HCT116 (cell line): ENCODE results near the gene UPK3A. TPM values are rescaled to one million over a fixed set of nuclear protein-coding genes. Genes with fewer than 3 reads are reported as not detected.

Source experiments
- ATAC-seq: fragments of 200-7000 bp; cut with Tn5 transposase; 2 replicates; pipeline ENCODE4 v1.9.1; 2020; ENCODE audit warnings: mild to moderate bottlenecking, moderate library complexity
- BruUV-seq: library from RNA; stranded (reverse); fragments of 400-500 nt; replicated peaks from 2 replicates; lab custom pipeline; 2021; lab: Mats Ljungman, UMichigan
- CTCF ChIA-PET: fragments of 300-600 bp; sonication (Branson Sonifier 250); formaldehyde crosslinking; loops from one replicate; lab custom pipeline; 2021; ENCODE audit warnings: antibody characterized with exemption; lab: Charles Lee
- POLR2A ChIA-PET: fragments of 300-600, 350-600 bp; sonication (Branson Sonifier 250); formaldehyde crosslinking; loops from one replicate; lab custom pipeline; 2021; ENCODE audit warnings: antibody characterized with exemption; lab: Charles Lee
- RAD21 ChIA-PET, 2 experiments: fragments of 300-600 bp; sonication (Branson Sonifier 250); formaldehyde crosslinking; loops; one replicate each; lab custom pipeline; 2023; ENCODE audit warnings: low total read pairs in 2 of 2; ENCODE audit not compliant: uncharacterized antibody in 2 of 2, unreplicated experiment in 2 of 2, low non-redundant PET in 1 of 2; lab: Charles Lee
- DNase-seq: peaks from one replicate; pipeline ENCODE4 v3.0.0-alpha.2; 2010; ENCODE audit warnings: low read depth, low spot score
- H2AFZ ChIP-seq: fragments of 200-600 bp; shearing (Covaris generic), sonication (generic); 2 replicates; pipeline ENCODE4 v1.6.1; 2017; ENCODE audit warnings: low read depth, mixed run types, mixed read lengths, antibody characterized with exemption, low read length; ENCODE audit not compliant: poor library complexity, severe bottlenecking
- H3K27ac ChIP-seq: 2 replicates; pipeline ENCODE4 v1.5.1; 2012; ENCODE audit warnings: low read depth, low read length
- H3K27me3 ChIP-seq: fragments of 200-600 bp; sonication (generic); 2 replicates; pipeline ENCODE4 v1.6.1; 2016; ENCODE audit warnings: mixed run types, low read length, mixed read lengths; ENCODE audit not compliant: insufficient read depth
- H3K36me3 ChIP-seq, 2 experiments: fragments of 200-500 bp in 1 of 2; fragments of 200-600 bp in 1 of 2; sonication (Bioruptor generic) in 1 of 2; sonication (generic) in 1 of 2; 2 replicates each; pipeline versions ENCODE4 v1.5.1 to v1.6.1; 2014 to 2016; ENCODE audit warnings: low read length in 2 of 2, inconsistent platforms in 1 of 2, mixed read lengths in 1 of 2, mixed run types in 1 of 2; ENCODE audit not compliant: insufficient read depth in 2 of 2, control insufficient read depth in 1 of 2
- H3K4me1 ChIP-seq, 2 experiments: fragments of 200-600 bp in 1 of 2; sonication (generic) in 1 of 2; 2 replicates each; pipeline versions ENCODE4 v1.5.1 to v1.6.1; 2012 to 2017; ENCODE audit warnings: low read length in 2 of 2, inconsistent platforms in 1 of 2, mild to moderate bottlenecking in 1 of 2, mixed read lengths in 1 of 2, mixed run types in 1 of 2, moderate library complexity in 1 of 2; ENCODE audit not compliant: insufficient read depth in 2 of 2, control insufficient read depth in 1 of 2
- H3K4me2 ChIP-seq: fragments of 200-600 bp; sonication (generic); 2 replicates; pipeline ENCODE4 v1.6.1; 2017; ENCODE audit warnings: mixed run types, low read length, mixed read lengths
- H3K4me3 ChIP-seq, 2 experiments: fragments of 200-600 bp in 1 of 2; sonication (generic) in 1 of 2; replicated peaks in 1 of 2; 2 replicates each; pipeline ENCODE4 v1.5.1; 2011 to 2016; ENCODE audit warnings: low read length in 2 of 2, control low read depth in 1 of 2, low read depth in 1 of 2, mild to moderate bottlenecking in 1 of 2, mixed read lengths in 1 of 2, mixed run types in 1 of 2
- H3K79me2 ChIP-seq: fragments of 200-600 bp; sonication (generic); 2 replicates; pipeline ENCODE4 v1.6.1; 2017; ENCODE audit warnings: mild to moderate bottlenecking, mixed run types, low read length, moderate library complexity, mixed read lengths; ENCODE audit not compliant: insufficient read depth
- H3K9ac ChIP-seq: fragments of 200-600 bp; sonication (generic); 2 replicates; pipeline ENCODE4 v1.6.1; 2016; ENCODE audit warnings: low read length, mixed read lengths
- H3K9me2 ChIP-seq: fragments of 200-600 bp; sonication (generic), shearing (Covaris generic); 2 replicates; pipeline ENCODE4 v1.6.1; 2017; ENCODE audit warnings: mixed run types, mild to moderate bottlenecking, moderate library complexity; ENCODE audit not compliant: insufficient read depth
- H3K9me3 ChIP-seq, 2 experiments: fragments of 200-500 bp in 1 of 2; fragments of 200-600 bp in 1 of 2; sonication (Bioruptor generic) in 1 of 2; sonication (generic) in 1 of 2; 2 replicates each; pipeline ENCODE4 v1.6.1; 2014 to 2017; ENCODE audit warnings: low read length in 2 of 2, mixed read lengths in 2 of 2, inconsistent platforms in 1 of 2, low read depth in 1 of 2, mild to moderate bottlenecking in 1 of 2, mixed run types in 1 of 2, moderate library complexity in 1 of 2; ENCODE audit not compliant: control insufficient read depth in 1 of 2, insufficient read depth in 1 of 2
- H4K20me1 ChIP-seq: fragments of 200-600 bp; sonication (generic), shearing (Covaris generic); 2 replicates; pipeline ENCODE4 v1.6.1; 2017; ENCODE audit warnings: mixed run types, mild to moderate bottlenecking, moderate library complexity; ENCODE audit not compliant: insufficient read depth
- CBX3 ChIP-seq: IDR thresholded peaks from 2 replicates; pipeline ENCODE4 v1.6.1; 2012; ENCODE audit warnings: low read depth
- CEBPB ChIP-seq: IDR thresholded peaks from 2 replicates; pipeline ENCODE4 v1.6.1; 2012; ENCODE audit warnings: low read depth
- EGR1 ChIP-seq: IDR thresholded peaks from 2 replicates; pipeline ENCODE4 v1.6.1; 2012; ENCODE audit warnings: low read depth
- EZH2phosphoT487 ChIP-seq: fragments of 200-600 bp; IDR thresholded peaks from 2 replicates; pipeline ENCODE4 v1.6.1; 2018; ENCODE audit warnings: antibody characterized with exemption, borderline replicate concordance
- FOSL1 ChIP-seq: IDR thresholded peaks from 2 replicates; pipeline ENCODE4 v1.6.1; 2012; ENCODE audit warnings: low read depth
- JUND ChIP-seq: IDR thresholded peaks from 2 replicates; pipeline ENCODE4 v1.6.1; 2012
- POLR2AphosphoS5 ChIP-seq: IDR thresholded peaks from 2 replicates; pipeline ENCODE4 v1.6.1; 2011; ENCODE audit warnings: mild to moderate bottlenecking, low read depth, low read length, moderate library complexity
- RAD21 ChIP-seq: IDR thresholded peaks from 2 replicates; pipeline ENCODE4 v1.6.1; 2012; ENCODE audit warnings: low read depth, mild to moderate bottlenecking
- SP1 ChIP-seq: IDR thresholded peaks from 2 replicates; pipeline ENCODE4 v1.6.1; 2012; ENCODE audit warnings: low read depth
- TCF7L2 ChIP-seq: IDR thresholded peaks from 2 replicates; pipeline ENCODE4 v1.7.0; 2011; ENCODE audit warnings: borderline replicate concordance, inconsistent platforms; ENCODE audit not compliant: insufficient read depth, insufficient read length; ENCODE audit errors: extremely low read depth
- YY1 ChIP-seq: IDR thresholded peaks from 2 replicates; pipeline ENCODE4 v1.6.1; 2011; ENCODE audit warnings: low read length, low read depth, moderate library complexity, mild to moderate bottlenecking; ENCODE audit not compliant: insufficient replicate concordance; ENCODE audit errors: extremely low read depth
- ZFX ChIP-seq: fragments of 450-650 bp; IDR thresholded peaks from 2 replicates; pipeline ENCODE4 v1.6.1; 2017
- ZNF274 ChIP-seq: fragments of 200-500 bp; sonication (Bioruptor generic); IDR thresholded peaks from 2 replicates; pipeline ENCODE4 v1.6.1; 2014; ENCODE audit warnings: mild to moderate bottlenecking, low read depth, low read length, inconsistent platforms
- intact Hi-C: fragments of 100-400 bp; cut with micrococcal nuclease; formaldehyde crosslinking; loops from 2 replicates; pipeline ENCODE4 v1.10.0; 2022
- total RNA-seq: library from RNA; stranded (reverse); gene quantifications from one replicate; pipeline ENCODE4 v1.2.1, GENCODE V29; 2021; ENCODE audit not compliant: unreplicated experiment
- TF ChIP-seq, protein P1 (sequence below): IDR thresholded peaks from 2 replicates; pipeline ENCODE4 v1.6.1; 2012
- TF ChIP-seq, protein P2 (sequence below), 3 experiments: fragments of 200-600 bp in 1 of 3; sonication (generic) in 1 of 3; IDR thresholded peaks in 2 of 3; conservative IDR thresholded peaks in 1 of 3; 2 replicates each; pipeline ENCODE4 v1.5.1; 2012 to 2017; ENCODE audit warnings: low read depth in 2 of 3, low read length in 2 of 3, antibody characterized with exemption in 1 of 3, borderline replicate concordance in 1 of 3, control low read depth in 1 of 3, mild to moderate bottlenecking in 1 of 3, mixed read lengths in 1 of 3, mixed run types in 1 of 3, moderate library complexity in 1 of 3; ENCODE audit not compliant: insufficient read depth in 1 of 3
- TF ChIP-seq, protein P3 (sequence below): IDR thresholded peaks from 2 replicates; pipeline ENCODE4 v1.6.1; 2012
- TF ChIP-seq, protein P4 (sequence below): IDR thresholded peaks from 2 replicates; pipeline ENCODE4 v1.6.1; 2011; ENCODE audit warnings: mild to moderate bottlenecking, low read length, moderate library complexity; ENCODE audit not compliant: insufficient replicate concordance; ENCODE audit errors: extremely low read depth

The UPK3A gene
- total RNA-seq, 1 experiment from 2014 or later: not detected

DNA sequence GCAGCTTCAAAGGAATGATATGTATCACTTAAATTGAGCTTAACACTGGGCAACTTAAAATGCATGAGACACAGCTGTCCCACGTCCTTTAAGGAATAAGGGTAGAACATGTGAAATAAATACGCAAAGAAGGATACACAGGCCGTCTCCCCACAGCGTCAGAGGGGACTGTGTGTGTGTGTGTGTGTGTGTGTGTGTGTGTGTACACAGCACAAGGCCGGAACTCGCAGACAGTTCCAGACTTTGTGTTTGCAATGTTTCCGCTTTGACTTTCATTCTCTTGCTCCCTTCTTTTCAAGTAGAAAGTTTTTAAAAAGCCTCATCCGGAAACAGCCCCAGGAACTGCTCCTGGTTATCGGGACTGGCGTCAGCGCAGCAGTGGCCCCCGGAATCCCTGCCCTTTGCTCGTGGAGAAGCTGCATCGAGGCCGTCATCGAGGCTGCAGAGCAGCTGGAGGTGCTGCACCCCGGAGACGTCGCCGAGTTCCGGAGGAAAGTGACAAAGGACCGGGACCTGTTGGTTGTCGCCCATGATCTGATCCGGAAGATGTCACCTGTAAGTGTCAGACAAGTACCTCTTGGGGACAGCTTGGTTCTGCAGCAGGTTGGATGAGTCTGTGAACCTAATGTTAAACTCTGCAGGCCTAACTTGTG lies 38.2 kb downstream of the UPK3A start:
- H3K27ac ChIP-seq: no peak overlapping the region
- no peaks in the 10 kb centered on the region for H3K27me3 ChIP-seq
- intact Hi-C loops: no loop called here
- no peak overlapping the region for H3K4me2 ChIP-seq
- H2AFZ ChIP-seq: no peak overlapping the region
- no peaks in the 10 kb centered on the region; the same call in 1 of the 2 replicates for H4K20me1 ChIP-seq
- CTCF ChIA-PET: no interaction called here
- RAD21 ChIA-PET: no interaction called here
- H3K9me2 ChIP-seq: no peaks in the 10 kb centered on the region
- no peaks in the 10 kb centered on the region for H3K9me3 ChIP-seq
- ATAC-seq: no peak
- H3K9ac ChIP-seq: no peak overlapping the region
- no peaks in the 10 kb centered on the region for H3K4me1 ChIP-seq
- BruUV-seq: no TSS peak
- no peak overlapping the region for H3K4me3 ChIP-seq
- no peak for DNase-seq
- POLR2A ChIA-PET: no interaction called here
- TF ChIP-seq RAD21 (no peak), ZNF274 (no peak), ZFX (no peak), POLR2AphosphoS5 (no peak), SP1 (no peak), TCF7L2 (no peak), JUND (no peak), CBX3 (no peak), EZH2phosphoT487 (no peak), EGR1 (no peak), FOSL1 (no peak), CEBPB (no peak), YY1 (no peak)
- TF ChIP-seq, protein P1, sequence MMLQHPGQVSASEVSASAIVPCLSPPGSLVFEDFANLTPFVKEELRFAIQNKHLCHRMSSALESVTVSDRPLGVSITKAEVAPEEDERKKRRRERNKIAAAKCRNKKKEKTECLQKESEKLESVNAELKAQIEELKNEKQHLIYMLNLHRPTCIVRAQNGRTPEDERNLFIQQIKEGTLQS: no peak
- TF ChIP-seq, protein P2, sequence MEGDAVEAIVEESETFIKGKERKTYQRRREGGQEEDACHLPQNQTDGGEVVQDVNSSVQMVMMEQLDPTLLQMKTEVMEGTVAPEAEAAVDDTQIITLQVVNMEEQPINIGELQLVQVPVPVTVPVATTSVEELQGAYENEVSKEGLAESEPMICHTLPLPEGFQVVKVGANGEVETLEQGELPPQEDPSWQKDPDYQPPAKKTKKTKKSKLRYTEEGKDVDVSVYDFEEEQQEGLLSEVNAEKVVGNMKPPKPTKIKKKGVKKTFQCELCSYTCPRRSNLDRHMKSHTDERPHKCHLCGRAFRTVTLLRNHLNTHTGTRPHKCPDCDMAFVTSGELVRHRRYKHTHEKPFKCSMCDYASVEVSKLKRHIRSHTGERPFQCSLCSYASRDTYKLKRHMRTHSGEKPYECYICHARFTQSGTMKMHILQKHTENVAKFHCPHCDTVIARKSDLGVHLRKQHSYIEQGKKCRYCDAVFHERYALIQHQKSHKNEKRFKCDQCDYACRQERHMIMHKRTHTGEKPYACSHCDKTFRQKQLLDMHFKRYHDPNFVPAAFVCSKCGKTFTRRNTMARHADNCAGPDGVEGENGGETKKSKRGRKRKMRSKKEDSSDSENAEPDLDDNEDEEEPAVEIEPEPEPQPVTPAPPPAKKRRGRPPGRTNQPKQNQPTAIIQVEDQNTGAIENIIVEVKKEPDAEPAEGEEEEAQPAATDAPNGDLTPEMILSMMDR (IDR thresholded peaks at IDR 0.05 in 2 of 3, conservative IDR thresholded peaks at IDR 0.05 in 1 of 3; ENCODE audit: borderline replicate concordance in 1 of 3, insufficient read depth in 1 of 3, low read depth in 2 of 3, low read length in 2 of 3): no peak
- TF ChIP-seq, protein P3, sequence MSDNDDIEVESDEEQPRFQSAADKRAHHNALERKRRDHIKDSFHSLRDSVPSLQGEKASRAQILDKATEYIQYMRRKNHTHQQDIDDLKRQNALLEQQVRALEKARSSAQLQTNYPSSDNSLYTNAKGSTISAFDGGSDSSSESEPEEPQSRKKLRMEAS: no peak
- TF ChIP-seq, protein P4, sequence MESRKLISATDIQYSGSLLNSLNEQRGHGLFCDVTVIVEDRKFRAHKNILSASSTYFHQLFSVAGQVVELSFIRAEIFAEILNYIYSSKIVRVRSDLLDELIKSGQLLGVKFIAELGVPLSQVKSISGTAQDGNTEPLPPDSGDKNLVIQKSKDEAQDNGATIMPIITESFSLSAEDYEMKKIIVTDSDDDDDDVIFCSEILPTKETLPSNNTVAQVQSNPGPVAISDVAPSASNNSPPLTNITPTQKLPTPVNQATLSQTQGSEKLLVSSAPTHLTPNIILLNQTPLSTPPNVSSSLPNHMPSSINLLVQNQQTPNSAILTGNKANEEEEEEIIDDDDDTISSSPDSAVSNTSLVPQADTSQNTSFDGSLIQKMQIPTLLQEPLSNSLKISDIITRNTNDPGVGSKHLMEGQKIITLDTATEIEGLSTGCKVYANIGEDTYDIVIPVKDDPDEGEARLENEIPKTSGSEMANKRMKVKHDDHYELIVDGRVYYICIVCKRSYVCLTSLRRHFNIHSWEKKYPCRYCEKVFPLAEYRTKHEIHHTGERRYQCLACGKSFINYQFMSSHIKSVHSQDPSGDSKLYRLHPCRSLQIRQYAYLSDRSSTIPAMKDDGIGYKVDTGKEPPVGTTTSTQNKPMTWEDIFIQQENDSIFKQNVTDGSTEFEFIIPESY: no peak
- TF ChIP-seq, all 23 proteins: peak for 0
- peaks cover 24 to 26% of the 10 kb centered on the region in 2 experiments; a peak in 3 of 4 replicates for H3K36me3 ChIP-seq
- peaks cover 65% of the 10 kb centered on the region for H3K79me2 ChIP-seq
